ENCODE measurements around the gene IFITM5. TPM values are rescaled to one million over a fixed set of nuclear protein-coding genes. Genes with fewer than 3 reads are reported as not detected.

The IFITM5 gene
- polyA plus RNA-seq, 3 donors: not detected

DNA sequence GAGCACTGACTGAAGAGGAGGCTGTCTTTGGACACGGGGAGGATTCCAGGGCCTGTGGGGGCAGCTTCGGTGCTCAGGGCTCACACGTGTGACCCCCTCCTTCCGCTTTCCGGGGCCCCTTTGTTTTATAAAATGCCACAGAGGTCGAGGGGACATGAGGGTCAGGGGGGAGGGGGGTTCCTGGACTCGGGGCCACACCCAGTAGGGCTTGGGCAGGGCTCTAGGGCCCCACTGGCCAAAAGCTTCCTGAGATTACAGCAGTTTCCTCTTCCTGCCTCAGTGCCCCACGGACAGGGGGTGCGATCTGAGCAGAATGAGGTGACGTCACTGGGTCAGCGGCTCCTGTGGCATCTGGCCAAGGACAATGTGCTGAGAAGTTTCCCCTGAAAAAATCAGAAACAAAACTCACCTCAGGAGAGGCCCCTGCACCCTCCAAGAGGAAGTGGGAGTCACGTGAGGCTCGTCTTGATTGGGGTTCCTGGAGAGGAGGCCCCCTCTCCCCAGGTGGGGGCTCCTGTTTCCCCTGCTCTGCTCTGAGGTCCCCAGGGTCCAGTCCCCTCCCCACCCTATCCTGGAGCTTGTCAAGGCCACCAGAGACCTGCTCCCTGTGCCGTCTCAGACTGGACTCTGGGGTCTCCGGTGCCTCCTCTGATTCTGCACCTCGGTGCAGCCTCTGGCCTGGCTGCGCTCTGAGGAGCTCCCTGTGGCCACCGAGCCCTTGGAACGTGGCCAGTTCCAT, 27.7 kb upstream of the IFITM5 start:
- peak; percentile 87 to 94 (median 91) for DNase-seq
- H3K4me1 Mint-ChIP-seq: peaks cover 50% of the 10 kb centered on the region
- Histone ChIP-seq H3K79me2 (ENCODE audit: insufficient read depth, low read length) (no peaks in the 10 kb centered on the region), H2AFZ (ENCODE audit: insufficient read depth, low read depth, low read length, poor library complexity, severe bottlenecking) (peak overlapping the region; percentile 90), H3K27me3 (ENCODE audit: control insufficient read depth in 2 of 2, insufficient read depth in 2 of 2, low read length in 2 of 2) (no peaks in the 10 kb centered on the region), H3K27ac (ENCODE audit: low read depth in 1 of 2, low read length in 2 of 2) (peak overlapping the region; percentile 90 to 96), H3K4me2 (replicated peaks; ENCODE audit: extremely low read depth, low read length, poor library complexity, severe bottlenecking) (peak overlapping the region; percentile 65), H3K36me3 (replicated peaks in 1 of 2; ENCODE audit: control insufficient read depth in 1 of 2, insufficient read depth in 2 of 2, low read length in 2 of 2) (no peaks in the 10 kb centered on the region), H3K4me3 (replicated peaks in 1 of 3; ENCODE audit: low read depth in 2 of 3, low read length in 3 of 3) (peak overlapping the region in 2 of 3 experiments; percentile 9 to 58), H4K20me1 (ENCODE audit: insufficient read depth, low read length) (no peaks in the 10 kb centered on the region), H3K9me3 (replicated peaks in 1 of 2; ENCODE audit: control insufficient read depth in 1 of 2, insufficient read depth in 1 of 2, low read length in 2 of 2) (peaks cover 7 to 12% of the 10 kb centered on the region in 2 donors), H3K4me1 (ENCODE audit: control insufficient read depth in 1 of 2, insufficient read depth in 2 of 2, low read length in 2 of 2) (peaks cover 28 to 49% of the 10 kb centered on the region in 2 donors), H3K9ac (ENCODE audit: insufficient read depth, low read length, poor library complexity, severe bottlenecking) (peak overlapping the region; percentile 60)
- peaks cover 9 to 13% (median 11%) of the 10 kb centered on the region in 7 donors for H3K9me3 Mint-ChIP-seq
- H3K36me3 Mint-ChIP-seq: peaks cover 2 to 3% of the 10 kb centered on the region in 2 donors
- H3K27ac Mint-ChIP-seq: peak overlapping the region; percentile 94 to 98 (median 97)
- H3K27me3 Mint-ChIP-seq (ENCODE audit: low read depth in 3 of 3): peaks cover 3 to 11% (median 8%) of the 10 kb centered on the region in 3 donors
- TF ChIP-seq, protein P1, sequence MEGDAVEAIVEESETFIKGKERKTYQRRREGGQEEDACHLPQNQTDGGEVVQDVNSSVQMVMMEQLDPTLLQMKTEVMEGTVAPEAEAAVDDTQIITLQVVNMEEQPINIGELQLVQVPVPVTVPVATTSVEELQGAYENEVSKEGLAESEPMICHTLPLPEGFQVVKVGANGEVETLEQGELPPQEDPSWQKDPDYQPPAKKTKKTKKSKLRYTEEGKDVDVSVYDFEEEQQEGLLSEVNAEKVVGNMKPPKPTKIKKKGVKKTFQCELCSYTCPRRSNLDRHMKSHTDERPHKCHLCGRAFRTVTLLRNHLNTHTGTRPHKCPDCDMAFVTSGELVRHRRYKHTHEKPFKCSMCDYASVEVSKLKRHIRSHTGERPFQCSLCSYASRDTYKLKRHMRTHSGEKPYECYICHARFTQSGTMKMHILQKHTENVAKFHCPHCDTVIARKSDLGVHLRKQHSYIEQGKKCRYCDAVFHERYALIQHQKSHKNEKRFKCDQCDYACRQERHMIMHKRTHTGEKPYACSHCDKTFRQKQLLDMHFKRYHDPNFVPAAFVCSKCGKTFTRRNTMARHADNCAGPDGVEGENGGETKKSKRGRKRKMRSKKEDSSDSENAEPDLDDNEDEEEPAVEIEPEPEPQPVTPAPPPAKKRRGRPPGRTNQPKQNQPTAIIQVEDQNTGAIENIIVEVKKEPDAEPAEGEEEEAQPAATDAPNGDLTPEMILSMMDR (IDR thresholded peaks at IDR 0.05): no peak
- H3K4me3 Mint-ChIP-seq: peak overlapping the region; percentile 70 to 81
- 3% methylated on average over 8 of the region's 19 CpGs for WGBS (ENCODE audit: insufficient coverage)
- intact Hi-C loops (cut with micrococcal nuclease): no loop called here

DNA sequence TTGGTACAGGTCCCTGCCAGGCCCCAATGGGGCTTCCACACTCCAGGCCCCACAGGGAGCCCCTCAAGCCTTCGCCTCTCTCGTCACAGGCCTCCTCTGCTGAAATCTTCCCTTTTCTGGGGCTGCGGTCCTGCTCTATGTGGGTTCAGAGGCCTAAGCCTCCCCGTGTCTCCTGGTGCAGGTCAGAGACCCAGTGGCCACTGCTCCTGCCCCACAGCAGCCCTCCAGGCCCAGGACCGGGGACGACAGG, 27.2 kb upstream of the IFITM5 start:
- H3K27me3 Mint-ChIP-seq (ENCODE audit: low read depth in 3 of 3): peaks cover 1 to 11% (median 6%) of the 10 kb centered on the region in 3 donors
- no peaks in the 10 kb centered on the region for H3K27me3 ChIP-seq (ENCODE audit: control insufficient read depth in 2 of 2, insufficient read depth in 2 of 2, low read length in 2 of 2)
- H3K79me2 ChIP-seq (ENCODE audit: insufficient read depth, low read length): no peaks in the 10 kb centered on the region
- H3K4me1 ChIP-seq (ENCODE audit: control insufficient read depth in 1 of 2, insufficient read depth in 2 of 2, low read length in 2 of 2): peaks cover 28 to 49% of the 10 kb centered on the region in 2 donors
- DNase-seq: peak in 1 of 3 donors; percentile 15
- H3K4me1 Mint-ChIP-seq: peaks cover 47% of the 10 kb centered on the region
- H3K36me3 ChIP-seq (replicated peaks in 1 of 2; ENCODE audit: control insufficient read depth in 1 of 2, insufficient read depth in 2 of 2, low read length in 2 of 2): no peaks in the 10 kb centered on the region
- intact Hi-C loops (cut with micrococcal nuclease): no loop called here
- H3K27ac ChIP-seq (ENCODE audit: low read depth in 1 of 2, low read length in 2 of 2): peak overlapping the region; percentile 90 to 96
- H3K27ac Mint-ChIP-seq: peak overlapping the region; percentile 94 to 98 (median 97)
- peaks cover 4 to 8% of the 10 kb centered on the region in 2 donors for H3K9me3 ChIP-seq (replicated peaks in 1 of 2; ENCODE audit: control insufficient read depth in 1 of 2, insufficient read depth in 1 of 2, low read length in 2 of 2)
- peak overlapping the region; percentile 60 for H3K9ac ChIP-seq (ENCODE audit: insufficient read depth, low read length, poor library complexity, severe bottlenecking)
- WGBS (ENCODE audit: insufficient coverage): 11% methylated on average over 6 of the region's 6 CpGs
- H3K4me3 Mint-ChIP-seq: peak overlapping the region; percentile 70 to 81
- H3K4me3 ChIP-seq (replicated peaks in 1 of 3; ENCODE audit: low read depth in 2 of 3, low read length in 3 of 3): peak overlapping the region in 2 of 3 experiments; percentile 9 to 58
- H3K36me3 Mint-ChIP-seq: no peaks in the 10 kb centered on the region
- H4K20me1 ChIP-seq (ENCODE audit: insufficient read depth, low read length): no peaks in the 10 kb centered on the region
- peak overlapping the region; percentile 65 for H3K4me2 ChIP-seq (replicated peaks; ENCODE audit: extremely low read depth, low read length, poor library complexity, severe bottlenecking)
- H2AFZ ChIP-seq (ENCODE audit: insufficient read depth, low read depth, low read length, poor library complexity, severe bottlenecking): peak overlapping the region; percentile 90
- peaks cover 4 to 8% (median 6%) of the 10 kb centered on the region in 7 donors for H3K9me3 Mint-ChIP-seq
- TF ChIP-seq, protein P1 (IDR thresholded peaks at IDR 0.05): no peak
